HG03095 (cell line): Measurements from ENCODE around the gene ZNF652.
"Not testable (repeated sequence)": the region's sequence is repeated elsewhere in the genome, so short reads cannot be mapped to it uniquely, and the experiment has no call there.

ENCODE experiments used
- ATAC-seq: cut with Tn5 transposase; IDR thresholded peaks from one replicate; pipeline ENCODE4 v1.9.1; 2021; ENCODE audit warnings: moderate library complexity; ENCODE audit not compliant: unreplicated experiment

Gene ZNF652

GRCh38 chr17:49277638-49278037 lies 84.4 kb downstream of the ZNF652 start:
- no peak for ATAC-seq

- not testable (repeated sequence) for ATAC-seq
These were observed 86.1 kb downstream of the ZNF652 start for GRCh38 chr17:49275981-49276380.

- no peak for ATAC-seq
These were observed 92.7 kb downstream of the ZNF652 start for GRCh38 chr17:49269356-49269755.

GRCh38 chr17:49267912-49268311 lies 94.1 kb downstream of the ZNF652 start:
- ATAC-seq = no peak

GRCh38 chr17:49266233-49266632 lies 95.8 kb downstream of the ZNF652 start:
- ATAC-seq = no peak

- ATAC-seq = not testable (repeated sequence)
These were observed 100.5 kb downstream of the ZNF652 start for GRCh38 chr17:49261540-49261939.

- ATAC-seq = no peak
These were observed 101.2 kb downstream of the ZNF652 start for GRCh38 chr17:49260817-49261291.

GRCh38 chr17:49260011-49260816 lies 101.8 kb downstream of the ZNF652 start:
- ATAC-seq = no peak

GRCh38 chr17:49259663-49260010 lies 102.4 kb downstream of the ZNF652 start:
- ATAC-seq = no peak

- no peak for ATAC-seq
These were observed 103.7 kb downstream of the ZNF652 start for GRCh38 chr17:49258394-49258793.

- ATAC-seq = no peak
These were observed 106.9 kb downstream of the ZNF652 start for GRCh38 chr17:49255125-49255524.

GRCh38 chr17:49254066-49254465 lies 108.0 kb downstream of the ZNF652 start:
- no peak for ATAC-seq

- ATAC-seq = no peak
These were observed 109.8 kb downstream of the ZNF652 start for GRCh38 chr17:49252148-49252695.

- no peak for ATAC-seq
These were observed 112.0 kb downstream of the ZNF652 start for GRCh38 chr17:49249890-49250522.

GRCh38 chr17:49249292-49249794 lies 112.7 kb downstream of the ZNF652 start:
- ATAC-seq = no peak

GRCh38 chr17:49247944-49248343 lies 114.1 kb downstream of the ZNF652 start:
- no peak for ATAC-seq

- no peak for ATAC-seq
These were observed 117.2 kb downstream of the ZNF652 start for GRCh38 chr17:49244839-49245238.
